Measurements from ENCODE around the gene STOM.
"Not testable (repeated sequence)": the region's sequence is repeated elsewhere in the genome, so short reads cannot be mapped to it uniquely, and the experiment has no call there.

Gene STOM

GRCh38 chr9:121369595-121370265, at the start of gene STOM:
TSS of gene STOM (minus strand) at chr9:121370250. CDS start at chr9:121370187, 63 bp downstream.
- DNase-seq = peak; percentile 66

- DNase-seq = no peak
Measured at GRCh38 chr9:121411993-121412392, 41.9 kb upstream of the STOM start.

- DNase-seq = no peak
Measured at GRCh38 chr9:121405899-121406298, 35.8 kb upstream of the STOM start.

- no peak for DNase-seq
Measured at GRCh38 chr9:121404906-121405305, 34.9 kb upstream of the STOM start.

GRCh38 chr9:121399883-121400607, 30.0 kb upstream of the STOM start:
- DNase-seq = no peak

GRCh38 chr9:121399126-121399882, 29.3 kb upstream of the STOM start:
- no peak for DNase-seq

- no peak for DNase-seq
Measured at GRCh38 chr9:121398374-121398773, 28.3 kb upstream of the STOM start.

- DNase-seq = not testable (repeated sequence)
Measured at GRCh38 chr9:121397277-121397676, 27.2 kb upstream of the STOM start.

- no peak for DNase-seq
Measured at GRCh38 chr9:121395558-121395957, 25.5 kb upstream of the STOM start.

- no peak for DNase-seq
Measured at GRCh38 chr9:121394292-121394691, 24.2 kb upstream of the STOM start.

GRCh38 chr9:121393318-121393717, 23.3 kb upstream of the STOM start:
- no peak for DNase-seq

GRCh38 chr9:121390372-121390771, 20.3 kb upstream of the STOM start:
- no peak for DNase-seq

GRCh38 chr9:121388140-121388905, 18.3 kb upstream of the STOM start:
- no peak for DNase-seq

GRCh38 chr9:121386442-121387175, 16.6 kb upstream of the STOM start:
- no peak for DNase-seq

GRCh38 chr9:121383715-121384114, 13.7 kb upstream of the STOM start:
- DNase-seq = no peak

- no peak for DNase-seq
Measured at GRCh38 chr9:121380846-121381245, 10.8 kb upstream of the STOM start.

GRCh38 chr9:121376214-121376830, 6.3 kb upstream of the STOM start:
- DNase-seq = no peak

- DNase-seq = no peak
Measured at GRCh38 chr9:121373011-121373729, 3.1 kb upstream of the STOM start.

- DNase-seq = no peak
Measured at GRCh38 chr9:121372239-121373010, 2.4 kb upstream of the STOM start.

GRCh38 chr9:121371495-121372061, 1.5 kb upstream of the STOM start:
- no peak for DNase-seq
